ENCODE measurements around the gene RABGAP1L.

The RABGAP1L gene

DNA sequence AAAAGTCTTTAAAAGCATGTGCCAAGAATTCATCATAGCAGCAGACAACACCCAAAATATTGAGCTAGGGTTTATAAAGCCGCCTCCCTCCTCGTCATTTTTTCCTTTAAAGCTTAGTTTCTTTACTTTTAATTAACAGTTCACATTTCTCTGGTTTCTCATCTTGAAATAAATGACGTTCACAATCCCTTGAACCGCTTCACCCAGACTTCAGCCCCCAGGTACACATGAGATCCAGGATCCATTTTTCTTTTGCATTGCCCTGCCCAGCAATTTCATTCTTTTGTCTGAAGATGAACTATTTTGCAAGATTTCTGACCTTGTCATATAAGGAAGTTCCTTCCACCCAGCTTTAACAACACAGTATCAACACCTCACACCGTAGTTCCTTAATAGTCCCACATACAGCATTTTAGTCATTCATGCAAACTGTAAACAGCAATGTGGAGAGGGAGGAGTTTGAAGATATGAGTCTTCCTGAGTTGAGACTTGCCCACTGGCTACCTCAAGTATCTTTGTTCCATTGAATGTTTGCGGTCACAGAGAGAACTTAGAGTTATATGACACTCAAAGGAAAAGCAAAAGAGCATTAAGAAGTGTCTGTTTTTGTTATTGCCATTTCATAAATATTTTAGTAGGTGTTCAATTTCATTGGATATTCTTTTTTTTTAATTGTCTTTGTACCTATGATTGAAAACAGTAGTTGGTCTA, 805.1 kb downstream of the RABGAP1L start:
- H3K36me3 ChIP-seq (replicated peaks), result no peaks in the 10 kb centered on the region
- no peak overlapping the region for H3K4me3 ChIP-seq (ENCODE audit: low read depth, low read length)
- no peak for DNase-seq
- no peak overlapping the region for H3K27ac ChIP-seq
- H3K27me3 ChIP-seq (replicated peaks), result peaks cover 4% of the 10 kb centered on the region
- in situ Hi-C loops (cut with HindIII; ENCODE audit: low pct_ligation_motif_present, low sequenced_read_pairs), result loop anchor here (25.0 kb wide), 1 partner anchor 177 kb away; no protein-coding TSS in a partner anchor
- TF ChIP-seq, protein P1, sequence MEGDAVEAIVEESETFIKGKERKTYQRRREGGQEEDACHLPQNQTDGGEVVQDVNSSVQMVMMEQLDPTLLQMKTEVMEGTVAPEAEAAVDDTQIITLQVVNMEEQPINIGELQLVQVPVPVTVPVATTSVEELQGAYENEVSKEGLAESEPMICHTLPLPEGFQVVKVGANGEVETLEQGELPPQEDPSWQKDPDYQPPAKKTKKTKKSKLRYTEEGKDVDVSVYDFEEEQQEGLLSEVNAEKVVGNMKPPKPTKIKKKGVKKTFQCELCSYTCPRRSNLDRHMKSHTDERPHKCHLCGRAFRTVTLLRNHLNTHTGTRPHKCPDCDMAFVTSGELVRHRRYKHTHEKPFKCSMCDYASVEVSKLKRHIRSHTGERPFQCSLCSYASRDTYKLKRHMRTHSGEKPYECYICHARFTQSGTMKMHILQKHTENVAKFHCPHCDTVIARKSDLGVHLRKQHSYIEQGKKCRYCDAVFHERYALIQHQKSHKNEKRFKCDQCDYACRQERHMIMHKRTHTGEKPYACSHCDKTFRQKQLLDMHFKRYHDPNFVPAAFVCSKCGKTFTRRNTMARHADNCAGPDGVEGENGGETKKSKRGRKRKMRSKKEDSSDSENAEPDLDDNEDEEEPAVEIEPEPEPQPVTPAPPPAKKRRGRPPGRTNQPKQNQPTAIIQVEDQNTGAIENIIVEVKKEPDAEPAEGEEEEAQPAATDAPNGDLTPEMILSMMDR (IDR thresholded peaks at IDR 0.05; ENCODE audit: low read depth, low read length, missing control alignments), result no peak

GRCh38 chr1:174964972-174965361, 805.6 kb downstream of the RABGAP1L start:
- DNase-seq, result no peak
- in situ Hi-C loops (cut with HindIII; ENCODE audit: low pct_ligation_motif_present, low sequenced_read_pairs), result loop anchor here (25.0 kb wide), 1 partner anchor 178 kb away; no protein-coding TSS in a partner anchor

DNA sequence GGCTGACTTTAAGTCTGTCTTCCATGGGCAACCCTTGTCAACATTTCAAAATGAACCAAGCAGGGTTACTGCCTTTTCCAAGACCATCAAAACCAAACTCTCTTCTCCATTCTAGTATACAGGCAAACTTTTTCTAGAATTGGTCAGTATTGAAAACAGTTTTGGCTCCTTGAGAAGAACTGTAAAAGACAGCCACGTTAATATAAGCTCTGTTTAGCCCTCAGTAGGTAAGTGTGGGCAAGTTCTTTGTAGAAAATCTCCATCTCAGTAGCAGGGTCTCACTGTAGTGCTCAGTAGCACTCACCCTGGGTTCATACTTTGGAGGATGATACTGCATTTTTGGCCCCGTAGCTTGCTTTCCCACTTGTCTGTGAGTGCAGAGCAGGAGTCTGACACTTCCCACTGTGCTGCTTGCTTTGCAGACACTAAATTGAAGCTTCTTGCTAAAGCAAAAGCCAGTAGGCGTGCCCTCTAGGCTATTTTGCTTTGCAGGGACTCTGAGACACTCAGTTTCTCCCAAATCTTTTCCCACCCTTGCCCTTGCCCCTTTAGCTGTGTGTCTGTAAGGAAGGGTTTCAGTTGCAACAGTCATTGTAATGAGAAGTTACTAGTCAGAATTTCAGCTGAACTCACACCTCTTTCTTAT, 806.2 kb downstream of the RABGAP1L start:
- peaks cover 4% of the 10 kb centered on the region for H3K27me3 ChIP-seq (replicated peaks)
- no peaks in the 10 kb centered on the region for H3K36me3 ChIP-seq (replicated peaks)
- in situ Hi-C loops (cut with HindIII; ENCODE audit: low pct_ligation_motif_present, low sequenced_read_pairs), result loop anchor here (25.0 kb wide), 1 partner anchor 178 kb away; no protein-coding TSS in a partner anchor
- no peak overlapping the region for H3K27ac ChIP-seq
- H3K4me3 ChIP-seq (ENCODE audit: low read depth, low read length), result no peak overlapping the region
- DNase-seq, result no peak
- TF ChIP-seq, protein P1 (IDR thresholded peaks at IDR 0.05; ENCODE audit: low read depth, low read length, missing control alignments), result no peak

More at GRCh38 chr1:174964972-174965361, 805.6 kb downstream of the RABGAP1L start:
- no peak overlapping the region for H3K27ac ChIP-seq
- TF ChIP-seq, protein P1 (IDR thresholded peaks at IDR 0.05; ENCODE audit: low read depth, low read length, missing control alignments), result no peak
- no peaks in the 10 kb centered on the region for H3K36me3 ChIP-seq (replicated peaks)
- no peak overlapping the region for H3K4me3 ChIP-seq (ENCODE audit: low read depth, low read length)
- H3K27me3 ChIP-seq (replicated peaks), result peaks cover 4% of the 10 kb centered on the region

- no peak overlapping the region for H3K27ac ChIP-seq
- no peaks in the 10 kb centered on the region for H3K36me3 ChIP-seq (replicated peaks)
- DNase-seq, result no peak
- no peak overlapping the region for H3K4me3 ChIP-seq (ENCODE audit: low read depth, low read length)
- peaks cover 4% of the 10 kb centered on the region for H3K27me3 ChIP-seq (replicated peaks)
- TF ChIP-seq, protein P1 (IDR thresholded peaks at IDR 0.05; ENCODE audit: low read depth, low read length, missing control alignments), result no peak
- in situ Hi-C loops (cut with HindIII; ENCODE audit: low pct_ligation_motif_present, low sequenced_read_pairs), result loop anchor here (25.0 kb wide), 1 partner anchor 179 kb away; no protein-coding TSS in a partner anchor
Measured at GRCh38 chr1:174966008-174966572, 806.8 kb downstream of the RABGAP1L start.

DNA sequence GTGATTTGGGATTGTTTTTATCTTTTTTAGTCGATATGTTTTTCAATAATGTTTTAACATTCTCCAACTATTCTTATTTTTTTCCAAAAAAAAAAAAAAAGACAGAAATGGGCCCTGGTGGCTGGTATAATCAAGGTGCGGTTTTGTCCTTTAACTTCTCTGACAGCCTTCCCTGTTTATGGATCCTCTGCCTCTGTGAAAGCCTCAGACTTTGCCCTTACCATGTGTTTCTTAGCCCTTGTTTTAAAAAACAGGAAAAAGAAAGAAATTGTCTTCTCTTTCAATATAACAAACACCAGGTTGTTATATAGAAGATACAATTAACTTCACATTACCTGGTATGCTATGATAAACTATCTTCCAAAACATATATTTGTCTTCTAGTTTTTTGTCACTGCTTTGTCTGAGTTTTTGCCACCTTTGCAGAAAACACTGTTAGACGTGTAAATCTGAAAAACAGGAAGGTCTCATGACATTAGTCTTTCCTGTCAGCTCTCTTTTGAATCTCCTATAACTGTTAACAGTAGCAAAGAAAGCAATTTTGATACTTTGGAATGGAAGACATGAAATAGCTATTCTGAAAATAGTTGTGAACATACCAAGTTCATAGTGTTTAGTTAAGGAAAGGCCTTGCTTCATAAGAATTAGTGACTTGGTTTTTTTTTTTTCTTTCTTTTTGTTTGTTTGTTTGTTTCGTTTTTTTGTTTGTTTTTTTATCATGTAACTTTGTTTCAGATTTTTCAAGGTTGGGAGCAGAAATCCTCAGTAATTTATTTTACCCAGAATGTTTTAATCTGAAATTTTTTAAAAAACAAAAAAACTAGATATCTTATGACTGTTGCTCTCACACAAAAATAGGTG, 808.8 kb downstream of the RABGAP1L start:
- H3K4me3 ChIP-seq (ENCODE audit: low read depth, low read length), result no peak overlapping the region
- TF ChIP-seq, protein P1 (IDR thresholded peaks at IDR 0.05; ENCODE audit: low read depth, low read length, missing control alignments), result no peak
- peaks cover 4% of the 10 kb centered on the region for H3K27me3 ChIP-seq (replicated peaks)
- H3K36me3 ChIP-seq (replicated peaks), result no peaks in the 10 kb centered on the region
- H3K27ac ChIP-seq, result peak overlapping the region; percentile 25
- DNase-seq, result no peak
- in situ Hi-C loops (cut with HindIII; ENCODE audit: low pct_ligation_motif_present, low sequenced_read_pairs), result loop anchor here (25.0 kb wide), 1 partner anchor 181 kb away; no protein-coding TSS in a partner anchor
